HCT116 (cell line): Measurements from ENCODE around the gene CEP41. TPM values are rescaled to one million over a fixed set of nuclear protein-coding genes. Genes with fewer than 3 reads are reported as not detected.

ENCODE experiments used
- ATAC-seq: fragments of 200-7000 bp; cut with Tn5 transposase; 2 replicates; pipeline ENCODE4 v1.9.1; 2020; ENCODE audit warnings: mild to moderate bottlenecking, moderate library complexity
- BruUV-seq: library from RNA; stranded (reverse); fragments of 400-500 nt; replicated peaks from 2 replicates; lab custom pipeline; 2021; lab: Mats Ljungman, UMichigan
- CTCF ChIA-PET: fragments of 300-600 bp; sonication (Branson Sonifier 250); formaldehyde crosslinking; loops from one replicate; lab custom pipeline; 2021; ENCODE audit warnings: antibody characterized with exemption; lab: Charles Lee
- POLR2A ChIA-PET: fragments of 300-600, 350-600 bp; sonication (Branson Sonifier 250); formaldehyde crosslinking; loops from one replicate; lab custom pipeline; 2021; ENCODE audit warnings: antibody characterized with exemption; lab: Charles Lee
- RAD21 ChIA-PET, 2 experiments: fragments of 300-600 bp; sonication (Branson Sonifier 250); formaldehyde crosslinking; loops; one replicate each; lab custom pipeline; 2023; ENCODE audit warnings: low total read pairs in 2 of 2; ENCODE audit not compliant: uncharacterized antibody in 2 of 2, unreplicated experiment in 2 of 2, low non-redundant PET in 1 of 2; lab: Charles Lee
- DNase-seq: peaks from one replicate; pipeline ENCODE4 v3.0.0-alpha.2; 2010; ENCODE audit warnings: low read depth, low spot score
- H2AFZ ChIP-seq: fragments of 200-600 bp; shearing (Covaris generic), sonication (generic); 2 replicates; pipeline ENCODE4 v1.6.1; 2017; ENCODE audit warnings: low read depth, mixed run types, mixed read lengths, antibody characterized with exemption, low read length; ENCODE audit not compliant: poor library complexity, severe bottlenecking
- H3K27ac ChIP-seq: 2 replicates; pipeline ENCODE4 v1.5.1; 2012; ENCODE audit warnings: low read depth, low read length
- H3K27me3 ChIP-seq: fragments of 200-600 bp; sonication (generic); 2 replicates; pipeline ENCODE4 v1.6.1; 2016; ENCODE audit warnings: mixed run types, low read length, mixed read lengths; ENCODE audit not compliant: insufficient read depth
- H3K36me3 ChIP-seq, 2 experiments: fragments of 200-500 bp in 1 of 2; fragments of 200-600 bp in 1 of 2; sonication (Bioruptor generic) in 1 of 2; sonication (generic) in 1 of 2; 2 replicates each; pipeline versions ENCODE4 v1.5.1 to v1.6.1; 2014 to 2016; ENCODE audit warnings: low read length in 2 of 2, inconsistent platforms in 1 of 2, mixed read lengths in 1 of 2, mixed run types in 1 of 2; ENCODE audit not compliant: insufficient read depth in 2 of 2, control insufficient read depth in 1 of 2
- H3K4me1 ChIP-seq, 2 experiments: fragments of 200-600 bp in 1 of 2; sonication (generic) in 1 of 2; 2 replicates each; pipeline versions ENCODE4 v1.5.1 to v1.6.1; 2012 to 2017; ENCODE audit warnings: low read length in 2 of 2, inconsistent platforms in 1 of 2, mild to moderate bottlenecking in 1 of 2, mixed read lengths in 1 of 2, mixed run types in 1 of 2, moderate library complexity in 1 of 2; ENCODE audit not compliant: insufficient read depth in 2 of 2, control insufficient read depth in 1 of 2
- H3K4me2 ChIP-seq: fragments of 200-600 bp; sonication (generic); 2 replicates; pipeline ENCODE4 v1.6.1; 2017; ENCODE audit warnings: mixed run types, low read length, mixed read lengths
- H3K4me3 ChIP-seq, 2 experiments: fragments of 200-600 bp in 1 of 2; sonication (generic) in 1 of 2; replicated peaks in 1 of 2; 2 replicates each; pipeline ENCODE4 v1.5.1; 2011 to 2016; ENCODE audit warnings: low read length in 2 of 2, control low read depth in 1 of 2, low read depth in 1 of 2, mild to moderate bottlenecking in 1 of 2, mixed read lengths in 1 of 2, mixed run types in 1 of 2
- H3K79me2 ChIP-seq: fragments of 200-600 bp; sonication (generic); 2 replicates; pipeline ENCODE4 v1.6.1; 2017; ENCODE audit warnings: mild to moderate bottlenecking, mixed run types, low read length, moderate library complexity, mixed read lengths; ENCODE audit not compliant: insufficient read depth
- H3K9ac ChIP-seq: fragments of 200-600 bp; sonication (generic); 2 replicates; pipeline ENCODE4 v1.6.1; 2016; ENCODE audit warnings: low read length, mixed read lengths
- H3K9me2 ChIP-seq: fragments of 200-600 bp; sonication (generic), shearing (Covaris generic); 2 replicates; pipeline ENCODE4 v1.6.1; 2017; ENCODE audit warnings: mixed run types, mild to moderate bottlenecking, moderate library complexity; ENCODE audit not compliant: insufficient read depth
- H3K9me3 ChIP-seq, 2 experiments: fragments of 200-500 bp in 1 of 2; fragments of 200-600 bp in 1 of 2; sonication (Bioruptor generic) in 1 of 2; sonication (generic) in 1 of 2; 2 replicates each; pipeline ENCODE4 v1.6.1; 2014 to 2017; ENCODE audit warnings: low read length in 2 of 2, mixed read lengths in 2 of 2, inconsistent platforms in 1 of 2, low read depth in 1 of 2, mild to moderate bottlenecking in 1 of 2, mixed run types in 1 of 2, moderate library complexity in 1 of 2; ENCODE audit not compliant: control insufficient read depth in 1 of 2, insufficient read depth in 1 of 2
- H4K20me1 ChIP-seq: fragments of 200-600 bp; sonication (generic), shearing (Covaris generic); 2 replicates; pipeline ENCODE4 v1.6.1; 2017; ENCODE audit warnings: mixed run types, mild to moderate bottlenecking, moderate library complexity; ENCODE audit not compliant: insufficient read depth
- CEBPB ChIP-seq: IDR thresholded peaks from 2 replicates; pipeline ENCODE4 v1.6.1; 2012; ENCODE audit warnings: low read depth
- POLR2A ChIP-seq: IDR thresholded peaks from 2 replicates; pipeline ENCODE4 v1.7.0; 2011; ENCODE audit warnings: borderline replicate concordance; ENCODE audit not compliant: insufficient read depth, insufficient read length; ENCODE audit errors: extremely low read depth
- SP1 ChIP-seq: IDR thresholded peaks from 2 replicates; pipeline ENCODE4 v1.6.1; 2012; ENCODE audit warnings: low read depth
- intact Hi-C: fragments of 100-400 bp; cut with micrococcal nuclease; formaldehyde crosslinking; loops from 2 replicates; pipeline ENCODE4 v1.10.0; 2022
- total RNA-seq: library from RNA; stranded (reverse); gene quantifications from one replicate; pipeline ENCODE4 v1.2.1, GENCODE V29; 2021; ENCODE audit not compliant: unreplicated experiment
- TF ChIP-seq, protein P1 (sequence below): IDR thresholded peaks from 2 replicates; pipeline ENCODE4 v1.6.1; 2011; ENCODE audit warnings: mild to moderate bottlenecking, low read length, moderate library complexity; ENCODE audit not compliant: insufficient replicate concordance; ENCODE audit errors: extremely low read depth
- TF ChIP-seq, protein P2 (sequence below): IDR thresholded peaks from 2 replicates; pipeline ENCODE4 v1.6.1; 2012

Gene CEP41
- total RNA-seq, 1 experiment from 2014 or later = 13.6 TPM

DNA sequence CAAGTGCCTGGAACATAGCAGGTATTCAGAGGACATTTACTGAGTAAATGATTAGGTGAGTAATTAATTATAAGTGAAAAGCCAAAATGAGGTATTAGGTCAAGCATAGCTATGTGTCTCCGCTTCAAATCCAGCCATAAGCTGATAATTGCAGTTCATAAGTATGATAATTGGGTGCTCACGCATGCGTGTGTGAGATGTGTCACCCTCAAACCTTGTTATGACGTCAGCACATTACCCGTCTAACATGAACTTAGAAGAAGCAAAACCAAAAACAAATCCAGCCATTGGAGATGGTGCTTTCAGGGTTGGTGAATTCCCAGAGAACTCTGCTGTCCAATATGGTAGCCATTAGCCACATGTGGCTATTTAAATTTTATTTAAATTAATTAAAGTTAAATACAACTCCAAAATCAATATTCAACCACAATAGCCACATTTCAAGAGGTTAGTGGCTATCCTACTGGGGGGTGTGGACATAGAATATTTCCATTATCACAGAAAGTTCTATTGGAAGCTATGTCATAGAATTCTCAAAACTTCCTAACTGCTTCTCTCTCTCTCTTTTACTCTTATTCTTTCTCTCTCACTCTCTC lies 96.4 kb downstream of the CEP41 start, which contains the start of gene CPA5:
Gene CPA5, plus strand, starts transcription at position 546 of the 596 bp plus-strand sequence. CDS start 1,670 bp downstream, outside the sequence.
- no peak for DNase-seq
- no peak within 1 kb of the TSS for H3K27ac ChIP-seq
- intact Hi-C loops = no loop called here
- ChIA-PET POLR2A (no interaction called here), CTCF (no interaction called here), RAD21 (no interaction called here)
- H4K20me1 ChIP-seq = no peaks in the 10 kb centered on the region
- no peaks in the 10 kb centered on the region for H3K27me3 ChIP-seq
- BruUV-seq = no TSS peak
- H3K9me3 ChIP-seq = no peaks in the 10 kb centered on the region
- no peaks in the 10 kb centered on the region for H3K79me2 ChIP-seq
- no peaks in the 10 kb centered on the region for H3K4me1 ChIP-seq
- H3K4me2 ChIP-seq = no peak within 1 kb of the TSS
- TF ChIP-seq, protein P1, sequence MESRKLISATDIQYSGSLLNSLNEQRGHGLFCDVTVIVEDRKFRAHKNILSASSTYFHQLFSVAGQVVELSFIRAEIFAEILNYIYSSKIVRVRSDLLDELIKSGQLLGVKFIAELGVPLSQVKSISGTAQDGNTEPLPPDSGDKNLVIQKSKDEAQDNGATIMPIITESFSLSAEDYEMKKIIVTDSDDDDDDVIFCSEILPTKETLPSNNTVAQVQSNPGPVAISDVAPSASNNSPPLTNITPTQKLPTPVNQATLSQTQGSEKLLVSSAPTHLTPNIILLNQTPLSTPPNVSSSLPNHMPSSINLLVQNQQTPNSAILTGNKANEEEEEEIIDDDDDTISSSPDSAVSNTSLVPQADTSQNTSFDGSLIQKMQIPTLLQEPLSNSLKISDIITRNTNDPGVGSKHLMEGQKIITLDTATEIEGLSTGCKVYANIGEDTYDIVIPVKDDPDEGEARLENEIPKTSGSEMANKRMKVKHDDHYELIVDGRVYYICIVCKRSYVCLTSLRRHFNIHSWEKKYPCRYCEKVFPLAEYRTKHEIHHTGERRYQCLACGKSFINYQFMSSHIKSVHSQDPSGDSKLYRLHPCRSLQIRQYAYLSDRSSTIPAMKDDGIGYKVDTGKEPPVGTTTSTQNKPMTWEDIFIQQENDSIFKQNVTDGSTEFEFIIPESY = no peak
- no peak for TF ChIP-seq CEBPB
- TF ChIP-seq, protein P2, sequence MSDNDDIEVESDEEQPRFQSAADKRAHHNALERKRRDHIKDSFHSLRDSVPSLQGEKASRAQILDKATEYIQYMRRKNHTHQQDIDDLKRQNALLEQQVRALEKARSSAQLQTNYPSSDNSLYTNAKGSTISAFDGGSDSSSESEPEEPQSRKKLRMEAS = no peak
- no peak for TF ChIP-seq SP1
- no peak for TF ChIP-seq POLR2A
- ATAC-seq = no peak
- H2AFZ ChIP-seq = no peak within 1 kb of the TSS
- H3K36me3 ChIP-seq = no peaks in the 10 kb centered on the region
- H3K9me2 ChIP-seq = no peaks in the 10 kb centered on the region
- H3K9ac ChIP-seq = no peak within 1 kb of the TSS
- H3K4me3 ChIP-seq = no peak within 1 kb of the TSS

Other genes starting within 250 kb of the CEP41 start
- 35.8 TPM for gene TMEM209, start 235.6 kb downstream of the CEP41 start, total RNA-seq
- gene SSMEM1, start 233.2 kb downstream of the CEP41 start, total RNA-seq = not detected
- 1.5 TPM for gene CPA2, start 174.2 kb downstream of the CEP41 start, total RNA-seq
- 38.7 TPM for gene CPA4, start 147.9 kb downstream of the CEP41 start, total RNA-seq
- gene CPA5, start 96.2 kb downstream of the CEP41 start, total RNA-seq = not detected
- 11.9 TPM for gene CPA1, start 60.5 kb downstream of the CEP41 start, total RNA-seq
- 49.5 TPM for gene MEST, start 51.1 kb upstream of the CEP41 start, total RNA-seq
- gene COPG2, start 227.7 kb upstream of the CEP41 start, total RNA-seq = 31.0 TPM
- gene TSGA13, start 245.5 kb upstream of the CEP41 start, total RNA-seq = not detected